Thyroid gland (tissue), 4 donors: ENCODE data around the gene PCDH1.

Source experiments
- POLR2A ChIP-seq, 2 donors: fragments of 450-650 bp; IDR thresholded peaks; one replicate each; pipeline ENCODE4 v1.6.1; 2017; ENCODE audit warnings: antibody characterized with exemption in 2 of 2, mild to moderate bottlenecking in 2 of 2, moderate library complexity in 1 of 2
- TF ChIP-seq, protein P1 (sequence below), 6 experiments: fragments of 200-600 bp in 3 of 6; fragments of 450-650 bp in 3 of 6; sonication (generic) in 3 of 6; IDR thresholded peaks; one replicate each; pipeline ENCODE4 v1.5.1; 2016 to 2019; ENCODE audit warnings: antibody characterized with exemption in 6 of 6, mild to moderate bottlenecking in 2 of 6, inconsistent platforms in 1 of 6, moderate library complexity in 1 of 6

DNA sequence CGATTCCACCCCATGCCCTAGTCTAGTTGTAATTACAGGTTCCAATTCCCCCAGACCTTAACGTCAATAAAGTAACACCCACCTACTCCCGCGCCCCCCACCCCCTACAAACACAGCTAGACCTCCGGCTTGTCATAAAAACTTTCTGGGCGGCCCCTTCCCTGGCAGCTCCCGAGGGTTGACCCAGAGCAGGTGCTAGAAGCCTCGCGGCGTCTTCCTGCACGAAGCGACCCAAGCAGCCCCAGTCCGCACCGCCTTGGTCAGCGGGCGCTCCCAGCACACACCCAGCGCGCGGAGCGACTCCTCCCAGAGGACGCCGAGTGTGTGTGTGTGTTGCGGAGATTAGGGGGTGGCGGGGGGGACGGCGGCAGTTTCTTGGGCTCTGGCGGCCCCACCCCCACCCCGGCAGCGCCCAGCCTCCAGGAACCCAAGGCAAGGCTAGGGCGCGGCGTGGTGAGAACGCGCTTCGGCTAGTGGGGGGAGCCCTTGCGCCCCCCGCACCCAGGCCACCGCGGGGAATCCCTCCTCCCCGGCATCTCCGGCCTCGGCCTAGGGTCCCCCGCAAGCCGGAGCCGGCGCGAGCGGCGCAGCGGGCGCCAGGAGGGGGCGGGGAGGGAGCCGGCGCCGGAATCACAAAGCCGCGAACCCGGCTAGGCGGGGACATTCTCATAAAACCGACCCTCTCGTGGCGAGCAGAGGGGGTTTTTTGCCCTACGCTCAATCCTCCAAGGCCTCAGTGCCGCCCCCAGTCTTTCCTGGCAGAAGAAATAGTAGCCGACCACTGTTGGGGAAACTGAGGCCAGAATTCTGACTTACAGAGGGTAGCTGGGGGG, 2.2 kb downstream of the PCDH1 start:
- TF ChIP-seq, protein P1, sequence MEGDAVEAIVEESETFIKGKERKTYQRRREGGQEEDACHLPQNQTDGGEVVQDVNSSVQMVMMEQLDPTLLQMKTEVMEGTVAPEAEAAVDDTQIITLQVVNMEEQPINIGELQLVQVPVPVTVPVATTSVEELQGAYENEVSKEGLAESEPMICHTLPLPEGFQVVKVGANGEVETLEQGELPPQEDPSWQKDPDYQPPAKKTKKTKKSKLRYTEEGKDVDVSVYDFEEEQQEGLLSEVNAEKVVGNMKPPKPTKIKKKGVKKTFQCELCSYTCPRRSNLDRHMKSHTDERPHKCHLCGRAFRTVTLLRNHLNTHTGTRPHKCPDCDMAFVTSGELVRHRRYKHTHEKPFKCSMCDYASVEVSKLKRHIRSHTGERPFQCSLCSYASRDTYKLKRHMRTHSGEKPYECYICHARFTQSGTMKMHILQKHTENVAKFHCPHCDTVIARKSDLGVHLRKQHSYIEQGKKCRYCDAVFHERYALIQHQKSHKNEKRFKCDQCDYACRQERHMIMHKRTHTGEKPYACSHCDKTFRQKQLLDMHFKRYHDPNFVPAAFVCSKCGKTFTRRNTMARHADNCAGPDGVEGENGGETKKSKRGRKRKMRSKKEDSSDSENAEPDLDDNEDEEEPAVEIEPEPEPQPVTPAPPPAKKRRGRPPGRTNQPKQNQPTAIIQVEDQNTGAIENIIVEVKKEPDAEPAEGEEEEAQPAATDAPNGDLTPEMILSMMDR (IDR thresholded peaks at IDR 0.05) = no peak
- TF ChIP-seq POLR2A (IDR thresholded peaks at IDR 0.05) = peak in 1 of 2 donors; percentile 35
